OCI-LY1 (cell line): Measurements from ENCODE around the gene NT5M.

Experiments
- H2AFZ ChIP-seq: fragments of 200-600 bp; sonication (generic), shearing (Covaris generic); 2 replicates; pipeline ENCODE4 v1.6.0; 2014; ENCODE audit warnings: antibody characterized with exemption, mild to moderate bottlenecking, low read length
- H3F3A ChIP-seq: fragments of 200-600 bp; sonication (generic), shearing (Covaris generic); 2 replicates; pipeline ENCODE4 v1.6.0; 2014; ENCODE audit warnings: mild to moderate bottlenecking, antibody characterized with exemption, low read length, moderate library complexity; ENCODE audit not compliant: insufficient read depth
- H3K27ac ChIP-seq: fragments of 200-600 bp; sonication (generic); 2 replicates; pipeline ENCODE4 v1.5.1; 2014; ENCODE audit warnings: low read length, mixed run types, mild to moderate bottlenecking, low read depth; ENCODE audit not compliant: poor library complexity, severe bottlenecking
- H3K27me3 ChIP-seq: fragments of 200-600 bp; sonication (generic); 2 replicates; pipeline ENCODE4 v1.6.0; 2014; ENCODE audit warnings: antibody characterized with exemption, mild to moderate bottlenecking, low read length, moderate library complexity; ENCODE audit not compliant: insufficient read depth
- H3K36me3 ChIP-seq: fragments of 200-600 bp; sonication (generic); 2 replicates; pipeline ENCODE4 v1.6.1; 2014; ENCODE audit warnings: mild to moderate bottlenecking, antibody characterized with exemption, low read length, moderate library complexity, mixed read lengths; ENCODE audit not compliant: insufficient read depth
- H3K4me1 ChIP-seq: fragments of 200-600 bp; sonication (generic); 2 replicates; pipeline ENCODE4 v1.5.1; 2014; ENCODE audit warnings: mild to moderate bottlenecking, low read length, moderate library complexity; ENCODE audit not compliant: insufficient read depth, severe bottlenecking
- H3K4me2 ChIP-seq: fragments of 200-600 bp; sonication (generic), shearing (Covaris generic); 2 replicates; pipeline ENCODE4 v1.6.1; 2014; ENCODE audit warnings: low read length
- H3K4me3 ChIP-seq: fragments of 200-600 bp; sonication (generic); 2 replicates; pipeline ENCODE4 v1.5.1; 2014; ENCODE audit warnings: low read length, low read depth, mild to moderate bottlenecking, mixed read lengths; ENCODE audit not compliant: poor library complexity, severe bottlenecking
- H3K79me2 ChIP-seq: fragments of 200-600 bp; shearing (Covaris generic); 2 replicates; pipeline ENCODE4 v1.6.1; 2016; ENCODE audit warnings: mixed run types, low read length, mixed read lengths; ENCODE audit not compliant: insufficient read depth
- H3K9ac ChIP-seq: fragments of 200-600 bp; sonication (generic), shearing (Covaris generic); 2 replicates; pipeline ENCODE4 v1.6.1; 2014; ENCODE audit warnings: mild to moderate bottlenecking, low read length, mixed read lengths
- H3K9me2 ChIP-seq: fragments of 200-600 bp; sonication (generic), shearing (Covaris generic); 2 replicates; pipeline ENCODE4 v1.6.1; 2014; ENCODE audit warnings: low read depth, mild to moderate bottlenecking, low read length, mixed read lengths
- H3K9me3 ChIP-seq: fragments of 200-600 bp; shearing (Covaris generic); 2 replicates; pipeline ENCODE4 v1.6.1; 2014; ENCODE audit warnings: low read length, mixed read lengths
- H4K20me1 ChIP-seq: fragments of 200-600 bp; sonication (generic), shearing (Covaris generic); 2 replicates; pipeline ENCODE4 v1.6.0; 2016; ENCODE audit warnings: mild to moderate bottlenecking, low read length; ENCODE audit not compliant: insufficient read depth
- EZH2 ChIP-seq: fragments of 200-600 bp; sonication (generic), shearing (Covaris generic); IDR thresholded peaks from 2 replicates; pipeline ENCODE4 v1.8.0; 2017; ENCODE audit warnings: borderline replicate concordance, mixed run types, mild to moderate bottlenecking, antibody characterized with exemption, low read length, moderate library complexity, mixed read lengths
- TF ChIP-seq, protein P1 (sequence below): fragments of 200-600 bp; sonication (generic), shearing (Covaris generic); IDR thresholded peaks from 2 replicates; pipeline ENCODE4 v1.5.1; 2017; ENCODE audit warnings: mild to moderate bottlenecking, antibody characterized with exemption, low read length, moderate library complexity, mixed read lengths

Gene NT5M

GRCh38 chr17:17372856-17373520 is 69.8 kb downstream of the NT5M start:
- peaks cover 9% of the 10 kb centered on the region; the same call in 1 of the 2 replicates for H3K27me3 ChIP-seq
- no peak overlapping the region for H3K4me2 ChIP-seq
- H3K9ac ChIP-seq: no peak overlapping the region
- TF ChIP-seq EZH2: no peak
- TF ChIP-seq, protein P1, sequence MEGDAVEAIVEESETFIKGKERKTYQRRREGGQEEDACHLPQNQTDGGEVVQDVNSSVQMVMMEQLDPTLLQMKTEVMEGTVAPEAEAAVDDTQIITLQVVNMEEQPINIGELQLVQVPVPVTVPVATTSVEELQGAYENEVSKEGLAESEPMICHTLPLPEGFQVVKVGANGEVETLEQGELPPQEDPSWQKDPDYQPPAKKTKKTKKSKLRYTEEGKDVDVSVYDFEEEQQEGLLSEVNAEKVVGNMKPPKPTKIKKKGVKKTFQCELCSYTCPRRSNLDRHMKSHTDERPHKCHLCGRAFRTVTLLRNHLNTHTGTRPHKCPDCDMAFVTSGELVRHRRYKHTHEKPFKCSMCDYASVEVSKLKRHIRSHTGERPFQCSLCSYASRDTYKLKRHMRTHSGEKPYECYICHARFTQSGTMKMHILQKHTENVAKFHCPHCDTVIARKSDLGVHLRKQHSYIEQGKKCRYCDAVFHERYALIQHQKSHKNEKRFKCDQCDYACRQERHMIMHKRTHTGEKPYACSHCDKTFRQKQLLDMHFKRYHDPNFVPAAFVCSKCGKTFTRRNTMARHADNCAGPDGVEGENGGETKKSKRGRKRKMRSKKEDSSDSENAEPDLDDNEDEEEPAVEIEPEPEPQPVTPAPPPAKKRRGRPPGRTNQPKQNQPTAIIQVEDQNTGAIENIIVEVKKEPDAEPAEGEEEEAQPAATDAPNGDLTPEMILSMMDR: no peak
- no peaks in the 10 kb centered on the region for H3K4me1 ChIP-seq
- H2AFZ ChIP-seq: no peak overlapping the region
- no peaks in the 10 kb centered on the region for H4K20me1 ChIP-seq
- H3K36me3 ChIP-seq: no peaks in the 10 kb centered on the region
- no peaks in the 10 kb centered on the region for H3K9me2 ChIP-seq
- H3K9me3 ChIP-seq: no peaks in the 10 kb centered on the region
- no peak overlapping the region for H3K27ac ChIP-seq
- no peak overlapping the region for H3K4me3 ChIP-seq
- no peaks in the 10 kb centered on the region for H3K79me2 ChIP-seq
- no peaks in the 10 kb centered on the region for H3F3A ChIP-seq

DNA sequence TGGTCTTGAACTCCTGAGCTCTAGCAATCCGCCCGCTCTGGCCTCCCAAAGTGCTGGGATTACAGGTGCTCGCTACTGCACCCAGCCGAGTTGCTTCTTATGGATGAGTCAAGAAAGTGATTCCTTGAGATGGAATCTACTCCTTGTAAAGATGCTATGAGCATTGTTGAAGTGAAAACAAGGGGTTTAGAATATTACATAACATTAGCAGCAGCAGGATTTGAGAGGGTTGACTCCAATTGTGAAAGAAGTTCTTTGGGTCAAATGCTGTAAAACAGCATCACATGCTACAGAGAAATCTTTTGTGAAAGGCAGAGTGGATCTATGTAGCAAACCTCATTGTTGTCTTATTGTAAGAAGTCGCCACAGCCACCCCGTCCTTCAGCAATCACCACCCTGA is 72.7 kb downstream of the NT5M start:
- no peak overlapping the region for H2AFZ ChIP-seq
- H3K4me1 ChIP-seq: no peaks in the 10 kb centered on the region
- H3F3A ChIP-seq: no peaks in the 10 kb centered on the region
- H3K9me3 ChIP-seq: no peaks in the 10 kb centered on the region
- H3K9me2 ChIP-seq: no peaks in the 10 kb centered on the region
- no peaks in the 10 kb centered on the region for H4K20me1 ChIP-seq
- no peak overlapping the region for H3K27ac ChIP-seq
- H3K4me3 ChIP-seq: no peak overlapping the region
- peaks cover 13% of the 10 kb centered on the region; the same call in 1 of the 2 replicates for H3K27me3 ChIP-seq
- no peak overlapping the region for H3K4me2 ChIP-seq
- no peak for TF ChIP-seq EZH2
- TF ChIP-seq, protein P1: no peak
- H3K9ac ChIP-seq: no peak overlapping the region
- no peaks in the 10 kb centered on the region for H3K36me3 ChIP-seq
- no peaks in the 10 kb centered on the region for H3K79me2 ChIP-seq

- Histone ChIP-seq H2AFZ (no peak overlapping the region), H3K9me3 (no peaks in the 10 kb centered on the region), H3K27me3 (peaks cover 9% of the 10 kb centered on the region; the same call in 1 of the 2 replicates), H3K4me1 (no peaks in the 10 kb centered on the region), H3K4me2 (no peak overlapping the region), H3K36me3 (no peaks in the 10 kb centered on the region), H3K27ac (no peak overlapping the region), H3K9ac (no peak overlapping the region), H3F3A (no peaks in the 10 kb centered on the region), H3K9me2 (no peaks in the 10 kb centered on the region), H4K20me1 (no peaks in the 10 kb centered on the region), H3K4me3 (no peak overlapping the region), H3K79me2 (no peaks in the 10 kb centered on the region)
- TF ChIP-seq EZH2: no peak
- TF ChIP-seq, protein P1: no peak
These were observed 73.2 kb downstream of the NT5M start for GRCh38 chr17:17376362-17376761.
